ENCODE results near the gene CASP7.

The CASP7 gene

GRCh38 chr10:113665806-113666354 lies 13.8 kb upstream of the CASP7 start:
- no peak for TF ChIP-seq CTCF (conservative IDR thresholded peaks at IDR 0.05; ENCODE audit: low read length)
- no peak overlapping the region for H3K4me3 ChIP-seq (ENCODE audit: low read length)
- DNase-seq (ENCODE audit: low read depth), result peak; percentile 81

GRCh38 chr10:113666682-113667252 lies 12.9 kb upstream of the CASP7 start:
- H3K4me3 ChIP-seq (ENCODE audit: low read length), result no peak overlapping the region
- no peak for TF ChIP-seq CTCF (conservative IDR thresholded peaks at IDR 0.05; ENCODE audit: low read length)
- peak; percentile 24 for DNase-seq (ENCODE audit: low read depth)

GRCh38 chr10:113680190-113681111 lies 739 bp downstream of the CASP7 start:
- DNase-seq (ENCODE audit: low read depth), result peak; percentile 65
- peak overlapping the region; percentile 99 for H3K4me3 ChIP-seq (ENCODE audit: low read length)
- TF ChIP-seq CTCF (conservative IDR thresholded peaks at IDR 0.05; ENCODE audit: low read length), result no peak

GRCh38 chr10:113681533-113682470 lies 2.1 kb downstream of the CASP7 start:
- peak; percentile 5 for DNase-seq (ENCODE audit: low read depth)
- TF ChIP-seq CTCF (conservative IDR thresholded peaks at IDR 0.05; ENCODE audit: low read length), result no peak
- no peak overlapping the region for H3K4me3 ChIP-seq (ENCODE audit: low read length)

GRCh38 chr10:113683300-113683699 lies 3.6 kb downstream of the CASP7 start:
- no peak for DNase-seq (ENCODE audit: low read depth)
- no peak for TF ChIP-seq CTCF (conservative IDR thresholded peaks at IDR 0.05; ENCODE audit: low read length)
- H3K4me3 ChIP-seq (ENCODE audit: low read length), result no peak overlapping the region

GRCh38 chr10:113686028-113686427 lies 6.3 kb downstream of the CASP7 start:
- H3K4me3 ChIP-seq (ENCODE audit: low read length), result no peak overlapping the region
- no peak for TF ChIP-seq CTCF (conservative IDR thresholded peaks at IDR 0.05; ENCODE audit: low read length)
- DNase-seq (ENCODE audit: low read depth), result no peak
